ENCODE results near the gene UBLCP1. TPM values are rescaled to one million over a fixed set of nuclear protein-coding genes. Genes with fewer than 3 reads are reported as not detected.

The UBLCP1 gene
- total RNA-seq, 1 experiment from 2014 or later, result 23.0 TPM

GRCh38 chr5:159310511-159310910 lies 47.4 kb downstream of the UBLCP1 start:
- H3K9me3 ChIP-seq, result no peaks in the 10 kb centered on the region
- peak overlapping the region; percentile 23 for H3K4me3 ChIP-seq (ENCODE audit: low read depth, low read length)
- Mint-ChIP-seq H3K4me1 (ENCODE audit: low read depth, unreplicated experiment) (no peaks in the 10 kb centered on the region), H3K27ac (ENCODE audit: unreplicated experiment) (no peak overlapping the region), H3K27me3 (ENCODE audit: insufficient read depth, unreplicated experiment) (peaks cover 24% of the 10 kb centered on the region), H3K4me3 (ENCODE audit: unreplicated experiment) (peak overlapping the region; percentile 65), H3K36me3 (ENCODE audit: insufficient read depth, unreplicated experiment) (no peaks in the 10 kb centered on the region), H3K9me3 (ENCODE audit: unreplicated experiment) (no peaks in the 10 kb centered on the region)
- no peak for TF ChIP-seq CTCF (IDR thresholded peaks at IDR 0.05; ENCODE audit: insufficient read depth in 1 of 2, low read depth in 1 of 2, low read length in 1 of 2, severe bottlenecking in 1 of 2, unreplicated experiment in 1 of 2)
- ChIA-PET CTCF (interaction anchor here (1.0 to 2.6 kb wide), 2 partner anchors 24 to 154 kb away, joined by 3 to 9 read pairs; no protein-coding TSS in a partner anchor), POLR2A (no interaction called here)
- intact Hi-C loops (cut with micrococcal nuclease; ENCODE audit: unreplicated experiment), result no loop called here
- DNase-seq, result peak in 1 of 2 experiments; percentile 32
- no peaks in the 10 kb centered on the region for H3K27me3 ChIP-seq (replicated peaks; ENCODE audit: control insufficient read depth, insufficient read depth, low read length)
- peaks cover 4% of the 10 kb centered on the region; the same call in 1 of the 2 replicates for H3K4me1 ChIP-seq
- H3K36me3 ChIP-seq (ENCODE audit: control insufficient read depth, insufficient read depth, low read length), result no peaks in the 10 kb centered on the region
- BruUV-seq (replicated peaks), result no TSS peak

- no peak for TF ChIP-seq CTCF (IDR thresholded peaks at IDR 0.05; ENCODE audit: insufficient read depth in 1 of 2, low read depth in 1 of 2, low read length in 1 of 2, severe bottlenecking in 1 of 2, unreplicated experiment in 1 of 2)
- H3K4me3 Mint-ChIP-seq (ENCODE audit: unreplicated experiment), result peak overlapping the region; percentile 65
- no peak for DNase-seq
- H3K4me3 ChIP-seq (ENCODE audit: low read depth, low read length), result peak overlapping the region; percentile 23; the same call in 1 of the 2 replicates
- no peaks in the 10 kb centered on the region for H3K4me1 Mint-ChIP-seq (ENCODE audit: low read depth, unreplicated experiment)
- no TSS peak for BruUV-seq (replicated peaks)
- intact Hi-C loops (cut with micrococcal nuclease; ENCODE audit: unreplicated experiment), result no loop called here
- peaks cover 4% of the 10 kb centered on the region; the same call in 1 of the 2 replicates for H3K4me1 ChIP-seq
- H3K36me3 ChIP-seq (ENCODE audit: control insufficient read depth, insufficient read depth, low read length), result no peaks in the 10 kb centered on the region
- H3K27me3 ChIP-seq (replicated peaks; ENCODE audit: control insufficient read depth, insufficient read depth, low read length), result no peaks in the 10 kb centered on the region
- H3K9me3 Mint-ChIP-seq (ENCODE audit: unreplicated experiment), result no peaks in the 10 kb centered on the region
- H3K9me3 ChIP-seq, result no peaks in the 10 kb centered on the region
- ChIA-PET CTCF (interaction anchor here (2.6 kb wide), 1 partner anchor 154 kb away, joined by 9 read pairs; no protein-coding TSS in a partner anchor), POLR2A (no interaction called here)
- no peaks in the 10 kb centered on the region for H3K36me3 Mint-ChIP-seq (ENCODE audit: insufficient read depth, unreplicated experiment)
- H3K27ac Mint-ChIP-seq (ENCODE audit: unreplicated experiment), result no peak overlapping the region
- H3K27me3 Mint-ChIP-seq (ENCODE audit: insufficient read depth, unreplicated experiment), result peaks cover 24% of the 10 kb centered on the region
Measured at GRCh38 chr5:159311063-159311462, 48.0 kb downstream of the UBLCP1 start.

- Histone ChIP-seq H3K4me3 (ENCODE audit: low read depth, low read length) (no peak overlapping the region), H3K9me3 (no peaks in the 10 kb centered on the region), H3K4me1 (peaks cover 4% of the 10 kb centered on the region; the same call in 1 of the 2 replicates), H3K36me3 (ENCODE audit: control insufficient read depth, insufficient read depth, low read length) (no peaks in the 10 kb centered on the region), H3K27me3 (replicated peaks; ENCODE audit: control insufficient read depth, insufficient read depth, low read length) (no peaks in the 10 kb centered on the region)
- Mint-ChIP-seq H3K4me3 (ENCODE audit: unreplicated experiment) (no peak overlapping the region), H3K27me3 (ENCODE audit: insufficient read depth, unreplicated experiment) (peaks cover 15% of the 10 kb centered on the region), H3K4me1 (ENCODE audit: low read depth, unreplicated experiment) (no peaks in the 10 kb centered on the region), H3K27ac (ENCODE audit: unreplicated experiment) (no peak overlapping the region), H3K36me3 (ENCODE audit: insufficient read depth, unreplicated experiment) (no peaks in the 10 kb centered on the region), H3K9me3 (ENCODE audit: unreplicated experiment) (no peaks in the 10 kb centered on the region)
- no peak for TF ChIP-seq CTCF (IDR thresholded peaks at IDR 0.05; ENCODE audit: insufficient read depth in 1 of 2, low read depth in 1 of 2, low read length in 1 of 2, severe bottlenecking in 1 of 2, unreplicated experiment in 1 of 2)
- ChIA-PET POLR2A (no interaction called here), CTCF (no interaction called here)
- DNase-seq, result no peak
- intact Hi-C loops (cut with micrococcal nuclease; ENCODE audit: unreplicated experiment), result no loop called here
- BruUV-seq (replicated peaks), result no TSS peak
Measured at GRCh38 chr5:159313197-159313596, 50.1 kb downstream of the UBLCP1 start.

Data from Caco-2 (cell line).